ENCODE results near the gene XIRP2. TPM values are rescaled to one million over a fixed set of nuclear protein-coding genes. Genes with fewer than 3 reads are reported as not detected.

The XIRP2 gene
- total RNA-seq, 1 donor from 2014 or later = 0.25 TPM

DNA sequence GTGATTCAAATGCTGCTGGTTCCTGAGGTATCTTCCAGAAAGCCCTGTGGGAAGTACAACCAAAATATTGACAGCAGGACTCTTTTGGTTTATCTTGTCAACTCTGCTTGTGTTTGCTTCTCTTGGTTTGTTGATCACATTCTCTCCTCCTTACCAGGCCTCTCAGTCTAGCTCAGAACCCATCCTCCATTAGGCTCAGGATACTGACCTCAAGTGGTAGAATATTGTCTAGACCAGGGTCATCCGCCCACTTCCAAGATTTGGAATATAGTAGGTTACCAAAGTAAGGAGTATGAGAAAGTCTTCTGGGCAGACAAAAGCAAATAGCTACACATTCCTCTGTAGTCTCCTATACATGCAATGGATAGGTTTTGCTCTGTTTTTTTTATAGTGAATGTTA, 56.6 kb downstream of the XIRP2 start:
- H4K20me1 ChIP-seq (ENCODE audit: insufficient read depth, low read length) = no peaks in the 10 kb centered on the region
- H3K4me2 ChIP-seq (ENCODE audit: low read length) = no peak overlapping the region
- H3K9me3 ChIP-seq (ENCODE audit: insufficient read depth, low read depth, low read length) = no peaks in the 10 kb centered on the region
- Mint-ChIP-seq H3K27ac (ENCODE audit: unreplicated experiment) (no peak overlapping the region), H3K27me3 (ENCODE audit: low read depth, unreplicated experiment) (no peaks in the 10 kb centered on the region), H3K36me3 (ENCODE audit: low read depth, unreplicated experiment) (no peaks in the 10 kb centered on the region), H3K4me3 (ENCODE audit: unreplicated experiment) (no peak overlapping the region), H3K4me1 (ENCODE audit: low read depth, unreplicated experiment) (no peaks in the 10 kb centered on the region), H3K9me3 (ENCODE audit: unreplicated experiment) (peaks cover 3% of the 10 kb centered on the region)
- no peak for DNase-seq (ENCODE audit: low read depth)
- no peaks in the 10 kb centered on the region for H3K27me3 ChIP-seq (ENCODE audit: insufficient read depth, low read length)
- no peak overlapping the region for H2AFZ ChIP-seq (ENCODE audit: low read depth, low read length)
- no peak overlapping the region for H3K9ac ChIP-seq (ENCODE audit: low read length)
- no peaks in the 10 kb centered on the region for H3K79me2 ChIP-seq (ENCODE audit: insufficient read depth, low read length)
- no peak for FAIRE-seq
- TF ChIP-seq EZH2 (IDR thresholded peaks at IDR 0.05; ENCODE audit: insufficient read depth, low read length) = no peak
- TF ChIP-seq, protein P1, sequence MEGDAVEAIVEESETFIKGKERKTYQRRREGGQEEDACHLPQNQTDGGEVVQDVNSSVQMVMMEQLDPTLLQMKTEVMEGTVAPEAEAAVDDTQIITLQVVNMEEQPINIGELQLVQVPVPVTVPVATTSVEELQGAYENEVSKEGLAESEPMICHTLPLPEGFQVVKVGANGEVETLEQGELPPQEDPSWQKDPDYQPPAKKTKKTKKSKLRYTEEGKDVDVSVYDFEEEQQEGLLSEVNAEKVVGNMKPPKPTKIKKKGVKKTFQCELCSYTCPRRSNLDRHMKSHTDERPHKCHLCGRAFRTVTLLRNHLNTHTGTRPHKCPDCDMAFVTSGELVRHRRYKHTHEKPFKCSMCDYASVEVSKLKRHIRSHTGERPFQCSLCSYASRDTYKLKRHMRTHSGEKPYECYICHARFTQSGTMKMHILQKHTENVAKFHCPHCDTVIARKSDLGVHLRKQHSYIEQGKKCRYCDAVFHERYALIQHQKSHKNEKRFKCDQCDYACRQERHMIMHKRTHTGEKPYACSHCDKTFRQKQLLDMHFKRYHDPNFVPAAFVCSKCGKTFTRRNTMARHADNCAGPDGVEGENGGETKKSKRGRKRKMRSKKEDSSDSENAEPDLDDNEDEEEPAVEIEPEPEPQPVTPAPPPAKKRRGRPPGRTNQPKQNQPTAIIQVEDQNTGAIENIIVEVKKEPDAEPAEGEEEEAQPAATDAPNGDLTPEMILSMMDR (IDR thresholded peaks at IDR 0.05; ENCODE audit: insufficient read depth, low read depth, low read length) = no peak
- no peak overlapping the region for H3K27ac ChIP-seq (ENCODE audit: low read depth, low read length)
- no peaks in the 10 kb centered on the region for H3K4me1 ChIP-seq (ENCODE audit: insufficient read depth, low read length)
- H3K4me3 ChIP-seq (ENCODE audit: insufficient read depth, low read depth, low read length) = no peak overlapping the region
- H3K36me3 ChIP-seq (ENCODE audit: insufficient read depth, low read length) = no peaks in the 10 kb centered on the region

DNA sequence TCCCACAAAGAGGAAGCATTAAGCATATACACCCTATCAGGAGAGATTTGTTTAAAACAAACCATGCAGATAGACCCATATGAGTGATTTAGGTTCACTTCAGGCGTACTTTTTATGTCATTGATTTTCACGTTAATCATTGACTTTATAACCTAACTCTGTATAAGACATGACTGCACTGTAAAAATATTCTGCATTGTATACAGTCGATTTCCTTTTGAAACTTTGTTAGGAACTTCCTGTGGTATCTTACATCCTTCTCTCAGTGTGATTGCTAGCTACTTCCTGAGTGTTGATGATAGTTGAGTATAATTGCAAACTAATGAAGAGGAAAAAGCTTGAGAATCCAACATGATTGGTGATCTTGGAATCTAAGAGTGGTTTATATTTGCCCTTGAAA, 69.4 kb downstream of the XIRP2 start:
- Histone ChIP-seq H3K4me3 (ENCODE audit: insufficient read depth, low read depth, low read length) (no peak overlapping the region), H3K79me2 (ENCODE audit: insufficient read depth, low read length) (no peaks in the 10 kb centered on the region), H3K27ac (ENCODE audit: low read depth, low read length) (no peak overlapping the region), H3K9ac (ENCODE audit: low read length) (no peak overlapping the region), H3K36me3 (ENCODE audit: insufficient read depth, low read length) (no peaks in the 10 kb centered on the region), H3K9me3 (ENCODE audit: insufficient read depth, low read depth, low read length) (no peaks in the 10 kb centered on the region), H3K4me1 (ENCODE audit: insufficient read depth, low read length) (no peaks in the 10 kb centered on the region), H3K27me3 (ENCODE audit: insufficient read depth, low read length) (no peaks in the 10 kb centered on the region), H4K20me1 (ENCODE audit: insufficient read depth, low read length) (no peaks in the 10 kb centered on the region), H2AFZ (ENCODE audit: low read depth, low read length) (no peak overlapping the region), H3K4me2 (ENCODE audit: low read length) (no peak overlapping the region)
- TF ChIP-seq, protein P1 (IDR thresholded peaks at IDR 0.05; ENCODE audit: insufficient read depth, low read depth, low read length) = no peak
- TF ChIP-seq EZH2 (IDR thresholded peaks at IDR 0.05; ENCODE audit: insufficient read depth, low read length) = no peak
- no peak overlapping the region for H3K4me3 Mint-ChIP-seq (ENCODE audit: unreplicated experiment)
- DNase-seq (ENCODE audit: low read depth) (no peak), FAIRE-seq (no peak)
- no peak overlapping the region for H3K27ac Mint-ChIP-seq (ENCODE audit: unreplicated experiment)
- H3K9me3 Mint-ChIP-seq (ENCODE audit: unreplicated experiment) = no peaks in the 10 kb centered on the region
- no peaks in the 10 kb centered on the region for H3K27me3 Mint-ChIP-seq (ENCODE audit: low read depth, unreplicated experiment)
- H3K36me3 Mint-ChIP-seq (ENCODE audit: low read depth, unreplicated experiment) = no peaks in the 10 kb centered on the region
- peaks cover 8% of the 10 kb centered on the region for H3K4me1 Mint-ChIP-seq (ENCODE audit: low read depth, unreplicated experiment)

DNA sequence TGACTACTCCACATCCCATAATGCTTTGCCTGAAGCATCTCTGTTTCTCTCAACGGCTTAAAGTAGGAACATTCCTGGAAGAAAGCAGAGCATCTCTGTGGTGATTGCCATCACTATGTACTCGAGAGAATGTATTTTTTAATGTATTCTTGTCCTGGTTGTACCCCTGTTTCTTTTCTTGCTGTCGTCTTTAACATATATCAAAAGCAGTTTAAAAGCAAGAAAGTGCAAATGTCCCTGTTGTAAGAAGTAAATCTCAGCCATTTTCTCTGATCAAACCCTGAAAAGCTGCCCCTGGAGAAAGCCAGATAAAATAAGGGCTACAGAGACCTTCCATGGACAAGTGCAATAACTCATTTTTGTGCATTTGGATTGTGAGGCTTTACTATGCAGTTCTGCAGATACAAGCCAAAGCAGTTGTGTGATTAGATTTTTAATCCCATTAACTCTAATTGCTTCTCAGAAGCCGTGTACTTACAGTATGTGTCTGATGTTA, 70.8 kb downstream of the XIRP2 start:
- Histone ChIP-seq H3K9ac (ENCODE audit: low read length) (no peak overlapping the region), H3K4me3 (ENCODE audit: insufficient read depth, low read depth, low read length) (no peak overlapping the region), H3K4me1 (ENCODE audit: insufficient read depth, low read length) (no peaks in the 10 kb centered on the region), H3K27me3 (ENCODE audit: insufficient read depth, low read length) (no peaks in the 10 kb centered on the region), H3K4me2 (ENCODE audit: low read length) (no peak overlapping the region), H3K79me2 (ENCODE audit: insufficient read depth, low read length) (no peaks in the 10 kb centered on the region), H4K20me1 (ENCODE audit: insufficient read depth, low read length) (no peaks in the 10 kb centered on the region), H3K9me3 (ENCODE audit: insufficient read depth, low read depth, low read length) (no peaks in the 10 kb centered on the region), H2AFZ (ENCODE audit: low read depth, low read length) (peak overlapping the region; percentile 9), H3K36me3 (ENCODE audit: insufficient read depth, low read length) (no peaks in the 10 kb centered on the region), H3K27ac (ENCODE audit: low read depth, low read length) (no peak overlapping the region)
- FAIRE-seq (no peak), DNase-seq (ENCODE audit: low read depth) (no peak)
- no peak for TF ChIP-seq EZH2 (IDR thresholded peaks at IDR 0.05; ENCODE audit: insufficient read depth, low read length)
- TF ChIP-seq, protein P1 (IDR thresholded peaks at IDR 0.05; ENCODE audit: insufficient read depth, low read depth, low read length) = no peak
- Mint-ChIP-seq H3K9me3 (ENCODE audit: unreplicated experiment) (no peaks in the 10 kb centered on the region), H3K27me3 (ENCODE audit: low read depth, unreplicated experiment) (no peaks in the 10 kb centered on the region), H3K4me3 (ENCODE audit: unreplicated experiment) (no peak overlapping the region), H3K27ac (ENCODE audit: unreplicated experiment) (no peak overlapping the region), H3K4me1 (ENCODE audit: low read depth, unreplicated experiment) (peaks cover 8% of the 10 kb centered on the region), H3K36me3 (ENCODE audit: low read depth, unreplicated experiment) (no peaks in the 10 kb centered on the region)
